Natural killer cell (primary cell): ENCODE measurements around the gene NEURL2. TPM values are rescaled to one million over a fixed set of nuclear protein-coding genes. Genes with fewer than 3 reads are reported as not detected.

Source experiments
- ATAC-seq, 3 donors: fragments of 150-1000 bp in 2 of 3; fragments of 200-7000 bp in 1 of 3; cut with Tn5 transposase; 1 replicate in 1 of 3; 2 replicates in 2 of 3; pipeline ENCODE4 v1.10.0; 2021; ENCODE audit warnings: mild to moderate bottlenecking in 2 of 3, moderate library complexity in 2 of 3
- DNase-seq, 2 donors: peaks; one replicate each; pipeline versions ENCODE4 v3.0.0 to v3.0.0-alpha.2; 2013 to 2021; ENCODE audit warnings: mixed read lengths in 1 of 2
- H3K27ac ChIP-seq: one replicate; pipeline ENCODE4 v1.5.1; 2013; ENCODE audit warnings: mild to moderate bottlenecking, low read length
- H3K27me3 ChIP-seq: one replicate; pipeline ENCODE4 v1.6.1; 2013; ENCODE audit warnings: low read length; ENCODE audit not compliant: control insufficient read depth, insufficient read depth
- H3K36me3 ChIP-seq: one replicate; pipeline ENCODE4 v1.6.1; 2013; ENCODE audit warnings: low read length; ENCODE audit not compliant: control insufficient read depth, insufficient read depth
- H3K4me1 ChIP-seq: one replicate; pipeline ENCODE4 v1.6.1; 2013; ENCODE audit warnings: low read length; ENCODE audit not compliant: control insufficient read depth, insufficient read depth
- H3K4me3 ChIP-seq: one replicate; pipeline ENCODE4 v1.5.1; 2013; ENCODE audit warnings: low read length
- H3K9me3 ChIP-seq: one replicate; pipeline ENCODE4 v1.6.1; 2013; ENCODE audit warnings: low read length; ENCODE audit not compliant: control insufficient read depth, insufficient read depth
- H3K27ac Mint-ChIP-seq, 2 donors: one replicate each; pipeline ENCODE4 v1.8.0; 2022; ENCODE audit warnings: mild to moderate bottlenecking in 2 of 2, mixed read lengths in 2 of 2, moderate library complexity in 1 of 2
- H3K27me3 Mint-ChIP-seq, 2 donors: one replicate each; pipeline ENCODE4 v1.8.0; 2022; ENCODE audit warnings: low read depth in 2 of 2, mixed read lengths in 2 of 2
- H3K36me3 Mint-ChIP-seq: one replicate; pipeline ENCODE4 v1.8.0; 2022; ENCODE audit warnings: mixed read lengths
- H3K4me1 Mint-ChIP-seq, 2 donors: one replicate each; pipeline ENCODE4 v1.8.0; 2022; ENCODE audit warnings: mixed read lengths in 2 of 2
- H3K4me3 Mint-ChIP-seq: one replicate; pipeline ENCODE4 v1.8.0; 2022; ENCODE audit warnings: mild to moderate bottlenecking, moderate library complexity, mixed read lengths
- H3K9me3 Mint-ChIP-seq, 2 donors: one replicate each; pipeline ENCODE4 v1.8.0; 2022; ENCODE audit warnings: mixed read lengths in 2 of 2
- WGBS: methylation state at CpG from one replicate; pipeline ENCODE4 v1.1.7; 2013; ENCODE audit warnings: missing lambda C conversion rate; ENCODE audit not compliant: insufficient coverage; 5-methylcytosine and 5-hydroxymethylcytosine counted together
- intact Hi-C: fragments of 100-400 bp; cut with micrococcal nuclease; formaldehyde crosslinking; loops from one replicate; pipeline ENCODE4 v1.14.2; 2022
- total RNA-seq, 4 donors: library from RNA; stranded (reverse); fragments of 120-200 nt in 1 of 4; gene quantifications; one replicate each; pipeline versions ENCODE4 v1.2.3 to v1.2.4, GENCODE V29; 2013 to 2022
- TF ChIP-seq, protein P1 (sequence below): fragments of 200-600 bp; IDR thresholded peaks from one replicate; pipeline ENCODE4 v1.8.0; 2022; ENCODE audit warnings: antibody characterized with exemption

The NEURL2 gene, protein sequence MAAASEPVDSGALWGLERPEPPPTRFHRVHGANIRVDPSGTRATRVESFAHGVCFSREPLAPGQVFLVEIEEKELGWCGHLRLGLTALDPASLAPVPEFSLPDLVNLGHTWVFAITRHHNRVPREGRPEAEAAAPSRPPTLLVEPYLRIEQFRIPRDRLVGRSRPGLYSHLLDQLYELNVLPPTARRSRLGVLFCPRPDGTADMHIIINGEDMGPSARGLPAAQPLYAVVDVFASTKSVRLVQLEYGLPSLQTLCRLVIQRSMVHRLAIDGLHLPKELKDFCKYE
- total RNA-seq, result 1 to 10 TPM in 2 of 3 donors, under 1 TPM in 1; 0.89 to 1.4 (median 1.4) TPM
- total RNA-seq (2013), result 1.9 TPM

DNA sequence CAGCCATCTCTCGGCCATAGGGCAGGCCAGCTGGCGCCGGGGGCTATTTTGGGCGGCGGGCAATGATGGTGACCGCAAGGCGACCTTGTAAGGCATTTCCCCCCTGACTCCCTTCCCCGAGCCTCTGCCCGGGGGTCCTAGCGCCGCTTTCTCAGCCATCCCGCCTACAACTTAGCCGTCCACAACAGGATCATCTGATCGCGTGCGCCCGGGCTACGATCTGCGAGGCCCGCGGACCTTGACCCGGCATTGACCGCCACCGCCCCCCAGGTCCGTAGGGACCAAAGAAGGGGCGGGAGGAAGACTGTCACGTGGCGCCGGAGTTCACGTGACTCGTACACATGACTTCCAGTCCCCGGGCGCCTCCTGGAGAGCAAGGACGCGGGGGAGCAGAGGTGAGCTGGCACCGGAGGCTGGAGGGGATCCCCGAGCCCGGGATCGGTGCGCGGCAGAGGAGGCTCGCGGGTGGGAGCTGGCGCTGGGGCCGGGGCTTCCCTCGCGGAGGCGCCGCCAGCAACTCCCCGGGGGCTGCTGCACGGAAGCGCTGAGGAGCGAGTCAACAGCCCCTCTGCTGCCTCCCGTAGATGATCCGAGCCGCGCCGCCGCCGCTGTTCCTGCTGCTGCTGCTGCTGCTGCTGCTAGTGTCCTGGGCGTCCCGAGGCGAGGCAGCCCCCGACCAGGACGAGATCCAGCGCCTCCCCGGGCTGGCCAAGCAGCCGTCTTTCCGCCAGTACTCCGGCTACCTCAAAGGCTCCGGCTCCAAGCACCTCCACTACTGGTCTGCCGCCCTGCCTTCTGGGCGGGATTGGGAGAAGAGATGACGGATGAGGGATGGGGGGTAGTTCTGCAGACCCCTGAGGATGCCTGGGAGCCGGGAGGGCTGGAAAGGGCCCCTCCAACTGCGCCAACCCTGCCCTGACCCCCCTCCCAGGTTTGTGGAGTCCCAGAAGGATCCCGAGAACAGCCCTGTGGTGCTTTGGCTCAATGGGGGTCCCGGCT is at the start of gene NEURL2, which contains the start of gene CTSA:
Gene NEURL2, minus strand, starts transcription at position 224 of the 999 bp plus-strand sequence. Its CDS starts 217 bp downstream, at position 7.
Gene CTSA, plus strand, starts transcription at position 351 of the 999 bp plus-strand sequence. Its CDS starts 234 bp downstream, at position 585.
- H3K36me3 Mint-ChIP-seq, result no peaks in the 10 kb centered on the region
- no peaks in the 10 kb centered on the region for H3K9me3 Mint-ChIP-seq
- ATAC-seq (peak; percentile 73 to 87 (median 86)), DNase-seq (peak; percentile 78 to 90)
- peak within 1 kb of the TSS; percentile 58 to 88 for H3K27ac Mint-ChIP-seq
- under 1% methylated on average over 78 of the region's 78 CpGs for WGBS
- Histone ChIP-seq H3K4me3 (peak within 1 kb of the TSS; percentile 68), H3K4me1 (peaks cover 38% of the 10 kb centered on the region), H3K27ac (peak within 1 kb of the TSS; percentile 32), H3K27me3 (no peaks in the 10 kb centered on the region), H3K9me3 (no peaks in the 10 kb centered on the region), H3K36me3 (peaks cover 11% of the 10 kb centered on the region)
- H3K4me1 Mint-ChIP-seq, result peaks cover 5 to 24% of the 10 kb centered on the region in 2 donors
- peak within 1 kb of the TSS; percentile 93 for H3K4me3 Mint-ChIP-seq
- intact Hi-C loops, result loop anchor here (1.0 to 2.0 kb wide), 4 partner anchors 20 to 72 kb away; partner anchors contain the start of gene PCIF1
- H3K27me3 Mint-ChIP-seq, result no peaks in the 10 kb centered on the region
- TF ChIP-seq, protein P1, sequence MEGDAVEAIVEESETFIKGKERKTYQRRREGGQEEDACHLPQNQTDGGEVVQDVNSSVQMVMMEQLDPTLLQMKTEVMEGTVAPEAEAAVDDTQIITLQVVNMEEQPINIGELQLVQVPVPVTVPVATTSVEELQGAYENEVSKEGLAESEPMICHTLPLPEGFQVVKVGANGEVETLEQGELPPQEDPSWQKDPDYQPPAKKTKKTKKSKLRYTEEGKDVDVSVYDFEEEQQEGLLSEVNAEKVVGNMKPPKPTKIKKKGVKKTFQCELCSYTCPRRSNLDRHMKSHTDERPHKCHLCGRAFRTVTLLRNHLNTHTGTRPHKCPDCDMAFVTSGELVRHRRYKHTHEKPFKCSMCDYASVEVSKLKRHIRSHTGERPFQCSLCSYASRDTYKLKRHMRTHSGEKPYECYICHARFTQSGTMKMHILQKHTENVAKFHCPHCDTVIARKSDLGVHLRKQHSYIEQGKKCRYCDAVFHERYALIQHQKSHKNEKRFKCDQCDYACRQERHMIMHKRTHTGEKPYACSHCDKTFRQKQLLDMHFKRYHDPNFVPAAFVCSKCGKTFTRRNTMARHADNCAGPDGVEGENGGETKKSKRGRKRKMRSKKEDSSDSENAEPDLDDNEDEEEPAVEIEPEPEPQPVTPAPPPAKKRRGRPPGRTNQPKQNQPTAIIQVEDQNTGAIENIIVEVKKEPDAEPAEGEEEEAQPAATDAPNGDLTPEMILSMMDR, result no peak

DNA sequence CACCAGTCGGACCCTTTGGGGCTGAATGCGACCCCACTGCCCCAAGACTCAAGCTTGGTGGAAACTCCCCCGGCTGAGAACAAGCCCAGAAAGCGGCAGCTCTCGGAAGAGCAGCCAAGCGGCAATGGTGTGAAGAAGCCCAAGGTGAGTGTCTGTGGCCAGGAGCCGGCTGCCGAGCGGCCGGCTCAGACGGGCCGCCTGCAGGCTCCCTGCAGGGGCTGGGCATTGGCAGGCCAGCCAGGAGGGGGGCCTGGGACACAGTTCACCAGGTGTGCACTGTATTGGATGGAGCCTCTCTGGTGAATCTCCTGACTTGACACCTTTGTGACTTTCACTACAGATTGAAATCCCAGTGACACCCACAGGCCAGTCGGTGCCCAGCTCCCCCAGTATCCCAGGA is 49.5 kb upstream of the NEURL2 start:
- H3K4me3 Mint-ChIP-seq, result no peak overlapping the region
- no peaks in the 10 kb centered on the region for H3K27me3 Mint-ChIP-seq
- no peaks in the 10 kb centered on the region for H3K9me3 Mint-ChIP-seq
- intact Hi-C loops, result no loop called here
- peaks cover 73% of the 10 kb centered on the region for H3K36me3 ChIP-seq
- H3K27me3 ChIP-seq, result no peaks in the 10 kb centered on the region
- peaks cover 38% of the 10 kb centered on the region for H3K4me1 ChIP-seq
- peaks cover 40 to 44% of the 10 kb centered on the region in 2 donors for H3K4me1 Mint-ChIP-seq
- TF ChIP-seq, protein P1, result no peak
- no peak overlapping the region for H3K4me3 ChIP-seq
- peaks cover 16% of the 10 kb centered on the region for H3K36me3 Mint-ChIP-seq
- 96% methylated on average over 13 of the region's 13 CpGs for WGBS
- DNase-seq (no peak), ATAC-seq (no peak)
- H3K9me3 ChIP-seq, result no peaks in the 10 kb centered on the region
- no peak overlapping the region for H3K27ac Mint-ChIP-seq
- no peak overlapping the region for H3K27ac ChIP-seq

DNA sequence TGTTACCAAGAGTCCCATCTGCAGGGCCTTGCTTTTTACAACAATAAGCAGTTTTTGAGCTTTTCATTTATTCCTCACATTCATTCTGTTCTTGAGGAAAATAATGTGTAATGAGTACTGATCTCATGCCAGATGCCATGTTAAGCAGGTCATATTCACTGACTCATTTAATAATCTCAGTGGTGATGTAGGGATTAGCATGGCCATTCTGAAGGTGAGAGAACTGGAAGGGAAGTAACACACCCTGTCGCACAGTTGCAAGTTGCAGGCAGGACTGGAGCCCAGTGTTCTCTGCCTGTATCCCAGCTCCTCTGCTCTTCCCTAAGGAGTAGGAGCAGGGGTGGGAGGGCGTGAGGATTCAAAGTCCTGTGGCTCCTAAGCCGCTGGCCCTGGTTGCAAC is 49.0 kb upstream of the NEURL2 start:
- Mint-ChIP-seq H3K4me1 (peaks cover 41 to 44% of the 10 kb centered on the region in 2 donors), H3K27me3 (no peaks in the 10 kb centered on the region), H3K36me3 (peaks cover 16% of the 10 kb centered on the region), H3K9me3 (no peaks in the 10 kb centered on the region), H3K4me3 (no peak overlapping the region), H3K27ac (peak overlapping the region in 1 of 2 donors; percentile 42)
- peaks cover 34% of the 10 kb centered on the region for H3K4me1 ChIP-seq
- no peaks in the 10 kb centered on the region for H3K9me3 ChIP-seq
- peaks cover 69% of the 10 kb centered on the region for H3K36me3 ChIP-seq
- H3K4me3 ChIP-seq, result no peak overlapping the region
- no peak for ATAC-seq
- TF ChIP-seq, protein P1, result no peak
- DNase-seq, result no peak
- intact Hi-C loops, result no loop called here
- WGBS, result 97% methylated on average over 3 of the region's 3 CpGs
- no peaks in the 10 kb centered on the region for H3K27me3 ChIP-seq
- no peak overlapping the region for H3K27ac ChIP-seq
